GM12878 (cell line): ENCODE data around the gene ACADL. TPM values are rescaled to one million over a fixed set of nuclear protein-coding genes. Genes with fewer than 3 reads are reported as not detected.
A peak's percentile ranks its signal among the peaks of the same experiment; 100 is the strongest.

Experiments used
- ATAC-seq: fragments of 200-7000 bp; cut with Tn5 transposase; 3 replicates; pipeline ENCODE4 v1.9.1; 2020; ENCODE audit warnings: mild to moderate bottlenecking, moderate library complexity
- BruUV-seq: library from RNA; stranded (reverse); fragments of 400-500 nt; replicated peaks from 2 replicates; lab custom pipeline; 2021; lab: Mats Ljungman, UMichigan
- CTCF ChIA-PET: fragments of 300-600 bp; sonication (Branson Sonifier 250); formaldehyde crosslinking; extraction: SDS; loops from one replicate; lab custom pipeline; 2021; ENCODE audit warnings: inconsistent platforms; lab: Yijun Ruan, JAX
- POLR2A ChIA-PET: fragments of 350-600 bp; formaldehyde crosslinking; extraction: SDS; loops from one replicate; lab custom pipeline; 2021; ENCODE audit warnings: inconsistent platforms; lab: Charles Lee
- RAD21 ChIA-PET: fragments of 300-600 bp; sonication (Branson Sonifier 250); formaldehyde crosslinking; loops from one replicate; lab custom pipeline; 2023; ENCODE audit warnings: antibody characterized with exemption; ENCODE audit not compliant: unreplicated experiment; lab: Charles Lee
- SMC1A ChIA-PET: fragments of 300-600 bp; sonication (Branson Sonifier 250); formaldehyde crosslinking; loops from one replicate; lab custom pipeline; 2023; ENCODE audit not compliant: unreplicated experiment, uncharacterized antibody; lab: Charles Lee
- DNase-seq: peaks from one replicate; pipeline ENCODE4 v3.0.0-alpha.2; 2011; ENCODE audit warnings: low read depth, low spot score
- FAIRE-seq: peaks from 3 replicates; lab custom pipeline; 2011; peaks lifted over from hg19 to GRCh38; lab: Jason Lieb, UNC
- H2AFZ ChIP-seq: 2 replicates; pipeline ENCODE4 v1.6.0; 2011; ENCODE audit warnings: low read depth, low read length, control low read depth; ENCODE audit not compliant: control insufficient read depth
- H3K27ac ChIP-seq: 2 replicates; pipeline ENCODE4 v1.5.1; 2011; ENCODE audit warnings: control low read depth; ENCODE audit not compliant: control insufficient read depth, insufficient read depth
- H3K27me3 ChIP-seq, 2 experiments: replicated peaks in 1 of 2; 2 replicates each; pipeline versions ENCODE4 v1.6.0 to v1.6.1; 2011; ENCODE audit warnings: low read length in 1 of 2; ENCODE audit not compliant: control insufficient read depth in 2 of 2, insufficient read depth in 2 of 2
- H3K36me3 ChIP-seq, 2 experiments: 2 replicates each; pipeline ENCODE4 v1.5.1; 2011; ENCODE audit warnings: low read length in 1 of 2; ENCODE audit not compliant: control insufficient read depth in 2 of 2, insufficient read depth in 2 of 2
- H3K4me1 ChIP-seq: 2 replicates; pipeline ENCODE4 v1.6.1; 2011; ENCODE audit warnings: mild to moderate bottlenecking, low read length, moderate library complexity, mixed read lengths; ENCODE audit not compliant: control insufficient read depth, insufficient read depth
- H3K4me2 ChIP-seq: 2 replicates; pipeline ENCODE4 v1.6.0; 2011; ENCODE audit warnings: control low read depth; ENCODE audit not compliant: control insufficient read depth, insufficient read depth
- H3K4me3 ChIP-seq: fragments of 200-600 bp; sonication (generic); 2 replicates; pipeline ENCODE4 v1.5.1; 2016
- H3K79me2 ChIP-seq: 2 replicates; pipeline ENCODE4 v1.6.0; 2011; ENCODE audit warnings: low read length; ENCODE audit not compliant: control insufficient read depth, insufficient read depth
- H3K9ac ChIP-seq: 2 replicates; pipeline ENCODE4 v1.8.0; 2011; ENCODE audit warnings: low read length, control low read depth, mixed read lengths; ENCODE audit not compliant: control insufficient read depth, insufficient read depth
- H3K9me3 ChIP-seq: replicated peaks from 3 replicates; pipeline ENCODE4 v1.5.1; 2011; ENCODE audit warnings: mild to moderate bottlenecking, low read length; ENCODE audit not compliant: control insufficient read depth, insufficient read depth
- H4K20me1 ChIP-seq: 2 replicates; pipeline ENCODE4 v1.6.0; 2011; ENCODE audit not compliant: control insufficient read depth, insufficient read depth
- CBFB ChIP-seq: IDR thresholded peaks from 2 replicates; pipeline ENCODE4 v1.6.1; 2016; ENCODE audit warnings: antibody characterized with exemption, low read depth
- ESRRA ChIP-seq: IDR thresholded peaks from 2 replicates; pipeline ENCODE4 v1.6.1; 2012; ENCODE audit warnings: mild to moderate bottlenecking, low read length, improper control_type of control experiment
- IRF5 ChIP-seq: fragments of 450-650 bp; IDR thresholded peaks from 2 replicates; pipeline ENCODE4 v1.6.1; 2017; ENCODE audit warnings: borderline replicate concordance
- JUNB ChIP-seq: IDR thresholded peaks from 2 replicates; pipeline ENCODE4 v1.6.1; 2016; ENCODE audit warnings: antibody characterized with exemption, mild to moderate bottlenecking
- LARP7 ChIP-seq: fragments of 450-650 bp; IDR thresholded peaks from 2 replicates; pipeline ENCODE4 v1.6.1; 2017; ENCODE audit warnings: mild to moderate bottlenecking
- MEF2A ChIP-seq: IDR thresholded peaks from 2 replicates; pipeline ENCODE4 v1.6.1; 2011; ENCODE audit warnings: low read depth, mild to moderate bottlenecking, low read length, moderate library complexity; ENCODE audit not compliant: insufficient read depth
- MXI1 ChIP-seq: fragments of 150-350 bp; IDR thresholded peaks from 2 replicates; pipeline ENCODE4 v1.6.1; 2011; ENCODE audit warnings: low read depth, mild to moderate bottlenecking, inconsistent platforms, low read length, improper control_type of control experiment
- POLR2AphosphoS2 ChIP-seq: IDR thresholded peaks from 2 replicates; pipeline ENCODE4 v1.6.1; 2011; ENCODE audit warnings: low read depth, mild to moderate bottlenecking, low read length, improper control_type of control experiment, moderate library complexity
- RBBP5 ChIP-seq: fragments of 200-600 bp; sonication (generic); conservative IDR thresholded peaks from 2 replicates; pipeline ENCODE4 v1.6.1; 2016
- SMAD1 ChIP-seq: fragments of 450-650 bp; IDR thresholded peaks from 2 replicates; pipeline ENCODE4 v1.6.1; 2018; ENCODE audit warnings: mild to moderate bottlenecking, low read depth; ENCODE audit not compliant: partially characterized antibody
- SREBF1 ChIP-seq: IDR thresholded peaks from 2 replicates; pipeline ENCODE4 v1.6.1; 2012; ENCODE audit warnings: mild to moderate bottlenecking, low read length
- SRF ChIP-seq, 2 experiments: IDR thresholded peaks; 2 replicates each; pipeline ENCODE4 v1.6.1; 2011; ENCODE audit warnings: low read depth in 2 of 2, low read length in 2 of 2, mild to moderate bottlenecking in 1 of 2, moderate library complexity in 1 of 2
- STAT1 ChIP-seq: fragments of 450-650 bp; conservative IDR thresholded peaks from 2 replicates; pipeline ENCODE4 v1.6.1; 2014; ENCODE audit warnings: antibody characterized with exemption, mild to moderate bottlenecking
- TBL1XR1 ChIP-seq: IDR thresholded peaks from 2 replicates; pipeline ENCODE4 v1.6.1; 2012; ENCODE audit warnings: low read depth, low read length, improper control_type of control experiment
- ZBED1 ChIP-seq: IDR thresholded peaks from 2 replicates; pipeline ENCODE4 v1.6.1; 2016; ENCODE audit warnings: borderline replicate concordance
- WGBS: methylation state at CpG from one replicate; pipeline ENCODE4 v1.1.6; 2016; ENCODE audit warnings: low lambda C conversion rate; ENCODE audit not compliant: insufficient replicate concordance, insufficient coverage; ENCODE audit errors: missing lambda C conversion rate; 5-methylcytosine and 5-hydroxymethylcytosine counted together
- in situ Hi-C: fragments of 300-500 bp; cut with MboI; formaldehyde crosslinking; loops from 9 replicates; pipeline ENCODE4 v1.14.3; 2018; ENCODE audit warnings: mixed read lengths
- intact Hi-C: fragments of 100-400 bp; cut with micrococcal nuclease; formaldehyde crosslinking; loops from one replicate; pipeline ENCODE4 v1.14.2; 2022; ENCODE audit not compliant: unreplicated experiment
- polyA plus RNA-seq, 11 experiments: library from polyadenylated mRNA; depleted of rRNA in 4 of 11; unstranded in 6 of 11; stranded (reverse) in 5 of 11; fragments of >200 nt; fragmentation: Nextera tagmentation in 4 of 11; fragmentation: Illumina TruSeq in 1 of 11; extraction: Ambion mirVana in 4 of 11; extraction: Trizol in 1 of 11; gene quantifications; 1 replicate in 1 of 11; 2 replicates in 10 of 11; pipeline versions ENCODE4 v1.2.1 to v1.2.3, GENCODE V29; 2011 to 2016; ENCODE audit warnings: inconsistent platforms in 2 of 11, missing spikeins in 2 of 11, low read depth in 1 of 11
- total RNA-seq, 4 experiments: library from RNA; depleted of rRNA in 3 of 4; stranded (reverse); fragments of >200 nt in 3 of 4; fragmentation: Illumina TruSeq in 1 of 4; extraction: Trizol in 1 of 4; gene quantifications; 2 replicates each; pipeline versions ENCODE4 v1.2.1 to v1.2.3, GENCODE V29; 2013 to 2021
- TF ChIP-seq, protein P1 (sequence below), 3 experiments: IDR thresholded peaks in 2 of 3; conservative IDR thresholded peaks in 1 of 3; 2 replicates each; pipeline ENCODE4 v1.5.1; 2011; ENCODE audit warnings: low read depth in 3 of 3, low read length in 3 of 3, mild to moderate bottlenecking in 3 of 3, control low read depth in 2 of 3, moderate library complexity in 2 of 3, inconsistent platforms in 1 of 3, mixed read lengths in 1 of 3; ENCODE audit not compliant: control insufficient read depth in 2 of 3, insufficient read depth in 1 of 3; ENCODE audit errors: extremely low read depth in 1 of 3

Gene ACADL
- total and polyA plus RNA-seq, 10 of the 15 experiments (the other 5 are each of a cell fraction or from before 2014, with no cell fraction given): not detected

GRCh38 chr2:210169516-210170195 lies 55.6 kb downstream of the ACADL start:
- FAIRE-seq: peak; percentile 80
- RAD21 ChIA-PET: no interaction called here

More at GRCh38 chr2:210169516-210170195, 55.6 kb downstream of the ACADL start:
- Histone ChIP-seq H3K4me2 (peak overlapping the region; percentile 52), H3K9me3 (no peaks in the 10 kb centered on the region), H3K27me3 (no peaks in the 10 kb centered on the region), H3K36me3 (no peaks in the 10 kb centered on the region), H3K79me2 (peaks cover 9% of the 10 kb centered on the region), H3K9ac (peak overlapping the region; percentile 87), H3K27ac (peak overlapping the region; percentile 89), H4K20me1 (no peaks in the 10 kb centered on the region), H2AFZ (peak overlapping the region; percentile 97), H3K4me1 (no peaks in the 10 kb centered on the region), H3K4me3 (peak overlapping the region; percentile 96)
- ATAC-seq: peak; percentile 57
- no peak for TF ChIP-seq STAT1
- TF ChIP-seq, protein P1, sequence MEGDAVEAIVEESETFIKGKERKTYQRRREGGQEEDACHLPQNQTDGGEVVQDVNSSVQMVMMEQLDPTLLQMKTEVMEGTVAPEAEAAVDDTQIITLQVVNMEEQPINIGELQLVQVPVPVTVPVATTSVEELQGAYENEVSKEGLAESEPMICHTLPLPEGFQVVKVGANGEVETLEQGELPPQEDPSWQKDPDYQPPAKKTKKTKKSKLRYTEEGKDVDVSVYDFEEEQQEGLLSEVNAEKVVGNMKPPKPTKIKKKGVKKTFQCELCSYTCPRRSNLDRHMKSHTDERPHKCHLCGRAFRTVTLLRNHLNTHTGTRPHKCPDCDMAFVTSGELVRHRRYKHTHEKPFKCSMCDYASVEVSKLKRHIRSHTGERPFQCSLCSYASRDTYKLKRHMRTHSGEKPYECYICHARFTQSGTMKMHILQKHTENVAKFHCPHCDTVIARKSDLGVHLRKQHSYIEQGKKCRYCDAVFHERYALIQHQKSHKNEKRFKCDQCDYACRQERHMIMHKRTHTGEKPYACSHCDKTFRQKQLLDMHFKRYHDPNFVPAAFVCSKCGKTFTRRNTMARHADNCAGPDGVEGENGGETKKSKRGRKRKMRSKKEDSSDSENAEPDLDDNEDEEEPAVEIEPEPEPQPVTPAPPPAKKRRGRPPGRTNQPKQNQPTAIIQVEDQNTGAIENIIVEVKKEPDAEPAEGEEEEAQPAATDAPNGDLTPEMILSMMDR (IDR thresholded peaks at IDR 0.05 in 2 of 3, conservative IDR thresholded peaks at IDR 0.05 in 1 of 3; ENCODE audit: control insufficient read depth in 2 of 3, extremely low read depth in 1 of 3, insufficient read depth in 1 of 3, low read depth in 3 of 3, low read length in 3 of 3): no peak
- TF ChIP-seq LARP7: no peak
- TF ChIP-seq POLR2AphosphoS2: no peak
- 0 out of 2 replicates have a peak, but pooled peaks have one; percentile 47 for TF ChIP-seq RBBP5
- no peak for TF ChIP-seq TBL1XR1
- no peak for TF ChIP-seq SREBF1
- TF ChIP-seq ESRRA: no peak
- TF ChIP-seq JUNB: peak; percentile 39; the same call in 1 of the 2 replicates
- no peak for TF ChIP-seq CBFB
- no peak for TF ChIP-seq SMAD1
- no peak for TF ChIP-seq MXI1
- peak; percentile 57 for TF ChIP-seq MEF2A
- no peak for TF ChIP-seq IRF5
- no peak for TF ChIP-seq SRF (IDR thresholded peaks at IDR 0.05; ENCODE audit: low read depth in 2 of 2, low read length in 2 of 2)
- TF ChIP-seq ZBED1: 0 out of 2 replicates have a peak, but pooled peaks have one; percentile 17
- CTCF ChIA-PET: no interaction called here
- no TSS peak for BruUV-seq
- DNase-seq: peak; percentile 30
- 30% methylated on average over 6 of the region's 6 CpGs for WGBS
- SMC1A ChIA-PET: no interaction called here
- in situ Hi-C loops: loop anchor here (10.0 kb wide), 1 partner anchor 165 kb away; the partner anchor contains the start of gene RPE
- intact Hi-C loops: loop anchor here (2.0 kb wide), 1 partner anchor 167 kb away; the partner anchor contains the start of gene RPE
- POLR2A ChIA-PET: no interaction called here
